ENCODE data around the gene NARS2. TPM values are rescaled to one million over a fixed set of nuclear protein-coding genes. Genes with fewer than 3 reads are reported as not detected.

NARS2 gene
- total and polyA plus RNA-seq, 9 of the 15 experiments (the other 6 are each of a cell fraction or from before 2014, with no cell fraction given): 26.8 to 48.0 (median 34.2) TPM

DNA sequence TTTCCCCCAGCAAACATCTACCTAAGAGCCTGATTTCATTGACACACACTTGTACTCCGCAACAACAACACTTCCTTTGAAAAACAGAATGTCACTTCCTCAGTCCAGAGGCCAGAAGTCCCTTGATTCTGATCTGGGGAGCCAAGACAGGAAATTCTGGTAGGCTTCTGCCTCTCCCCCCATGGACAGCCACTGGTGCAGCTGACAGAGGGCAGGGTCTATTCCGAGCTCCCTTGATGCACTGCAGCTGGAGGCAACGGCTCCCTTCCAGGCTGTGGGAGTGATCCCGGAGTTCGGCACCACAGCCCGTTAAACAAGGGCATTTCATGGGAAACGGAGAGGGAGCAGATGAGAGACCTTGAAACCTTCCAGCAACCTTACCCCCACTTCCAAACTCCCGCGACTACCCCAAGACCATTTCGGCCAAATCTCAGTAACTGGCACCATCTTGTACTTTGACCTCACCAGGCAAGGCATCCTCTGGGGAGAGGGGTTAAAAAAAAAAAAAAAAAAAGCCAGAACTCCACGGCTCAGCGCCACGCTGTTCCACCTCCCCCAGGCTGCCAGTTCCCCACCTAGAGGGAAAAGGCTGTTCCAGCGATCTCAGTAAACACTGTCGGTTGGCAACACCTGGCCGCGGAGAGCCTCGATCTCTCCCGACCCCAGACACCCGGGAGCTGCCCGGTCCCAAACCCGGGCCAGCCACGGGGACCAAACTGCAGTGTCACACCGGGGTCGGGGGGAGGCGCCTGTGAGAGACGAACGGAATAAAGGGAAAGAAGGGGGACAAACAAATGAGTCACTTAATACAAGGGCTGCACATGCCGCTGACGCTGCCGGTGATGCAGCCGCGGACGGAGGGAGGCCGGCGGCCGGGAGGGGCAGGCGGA, 158.1 kb downstream of the NARS2 start (continued):
- peak; percentile 27 for TF ChIP-seq ETV1 (tag; conservative IDR thresholded peaks at IDR 0.05; ENCODE audit: low read depth)
- TF ChIP-seq ZSCAN29 (IDR thresholded peaks at IDR 0.05): no peak
- peak; percentile 72; the same call in 1 of the 2 replicates for TF ChIP-seq BACH1 (tag; IDR thresholded peaks at IDR 0.05)
- TF ChIP-seq, protein P1, sequence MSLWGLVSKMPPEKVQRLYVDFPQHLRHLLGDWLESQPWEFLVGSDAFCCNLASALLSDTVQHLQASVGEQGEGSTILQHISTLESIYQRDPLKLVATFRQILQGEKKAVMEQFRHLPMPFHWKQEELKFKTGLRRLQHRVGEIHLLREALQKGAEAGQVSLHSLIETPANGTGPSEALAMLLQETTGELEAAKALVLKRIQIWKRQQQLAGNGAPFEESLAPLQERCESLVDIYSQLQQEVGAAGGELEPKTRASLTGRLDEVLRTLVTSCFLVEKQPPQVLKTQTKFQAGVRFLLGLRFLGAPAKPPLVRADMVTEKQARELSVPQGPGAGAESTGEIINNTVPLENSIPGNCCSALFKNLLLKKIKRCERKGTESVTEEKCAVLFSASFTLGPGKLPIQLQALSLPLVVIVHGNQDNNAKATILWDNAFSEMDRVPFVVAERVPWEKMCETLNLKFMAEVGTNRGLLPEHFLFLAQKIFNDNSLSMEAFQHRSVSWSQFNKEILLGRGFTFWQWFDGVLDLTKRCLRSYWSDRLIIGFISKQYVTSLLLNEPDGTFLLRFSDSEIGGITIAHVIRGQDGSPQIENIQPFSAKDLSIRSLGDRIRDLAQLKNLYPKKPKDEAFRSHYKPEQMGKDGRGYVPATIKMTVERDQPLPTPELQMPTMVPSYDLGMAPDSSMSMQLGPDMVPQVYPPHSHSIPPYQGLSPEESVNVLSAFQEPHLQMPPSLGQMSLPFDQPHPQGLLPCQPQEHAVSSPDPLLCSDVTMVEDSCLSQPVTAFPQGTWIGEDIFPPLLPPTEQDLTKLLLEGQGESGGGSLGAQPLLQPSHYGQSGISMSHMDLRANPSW (CRISPR knock-in tag; IDR thresholded peaks at IDR 0.05): no peak
- TF ChIP-seq, protein P2, sequence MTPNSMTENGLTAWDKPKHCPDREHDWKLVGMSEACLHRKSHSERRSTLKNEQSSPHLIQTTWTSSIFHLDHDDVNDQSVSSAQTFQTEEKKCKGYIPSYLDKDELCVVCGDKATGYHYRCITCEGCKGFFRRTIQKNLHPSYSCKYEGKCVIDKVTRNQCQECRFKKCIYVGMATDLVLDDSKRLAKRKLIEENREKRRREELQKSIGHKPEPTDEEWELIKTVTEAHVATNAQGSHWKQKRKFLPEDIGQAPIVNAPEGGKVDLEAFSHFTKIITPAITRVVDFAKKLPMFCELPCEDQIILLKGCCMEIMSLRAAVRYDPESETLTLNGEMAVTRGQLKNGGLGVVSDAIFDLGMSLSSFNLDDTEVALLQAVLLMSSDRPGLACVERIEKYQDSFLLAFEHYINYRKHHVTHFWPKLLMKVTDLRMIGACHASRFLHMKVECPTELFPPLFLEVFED (CRISPR knock-in tag; conservative IDR thresholded peaks at IDR 0.05): no peak
- TF ChIP-seq MTA1 (IDR thresholded peaks at IDR 0.05; ENCODE audit: borderline replicate concordance): no peak

All from K562 (cell line).